H9 (cell line): Measurements from ENCODE around the gene ANKS3. TPM values are rescaled to one million over a fixed set of nuclear protein-coding genes. Genes with fewer than 3 reads are reported as not detected.
A peak's percentile ranks its signal among the peaks of the same experiment; 100 is the strongest.

Experiments
- DNase-seq: peaks from one replicate; pipeline ENCODE4 v3.0.0-alpha.2; 2017
- H2AFZ ChIP-seq: one replicate; pipeline ENCODE4 v1.6.1; 2013; ENCODE audit warnings: mild to moderate bottlenecking, low read length, control low read depth, moderate library complexity
- H2AK5ac ChIP-seq: 2 replicates; pipeline ENCODE4 v1.6.1; 2013; ENCODE audit warnings: low read length, control low read depth, mixed read lengths; ENCODE audit not compliant: insufficient read length
- H2BK120ac ChIP-seq: one replicate; pipeline ENCODE4 v1.6.1; 2013; ENCODE audit warnings: low read depth, mild to moderate bottlenecking, low read length, control low read depth, inconsistent platforms; ENCODE audit not compliant: poor library complexity, severe bottlenecking
- H2BK12ac ChIP-seq: 2 replicates; pipeline ENCODE4 v1.6.1; 2013; ENCODE audit warnings: low read length, control low read depth, mixed read lengths, low read depth; ENCODE audit not compliant: insufficient read length
- H2BK15ac ChIP-seq: 2 replicates; pipeline ENCODE4 v1.6.1; 2013; ENCODE audit warnings: low read depth, low read length, control low read depth
- H2BK20ac ChIP-seq: one replicate; pipeline ENCODE4 v1.6.1; 2013; ENCODE audit warnings: low read depth, mild to moderate bottlenecking, low read length, control low read depth, inconsistent platforms; ENCODE audit not compliant: poor library complexity, severe bottlenecking
- H2BK5ac ChIP-seq: 2 replicates; pipeline ENCODE4 v1.6.1; 2013; ENCODE audit warnings: low read length, control low read depth, mixed read lengths; ENCODE audit not compliant: insufficient read length
- H3K14ac ChIP-seq: 2 replicates; pipeline ENCODE4 v1.6.1; 2013; ENCODE audit warnings: low read length, control low read depth; ENCODE audit not compliant: insufficient read depth
- H3K18ac ChIP-seq: 2 replicates; pipeline ENCODE4 v1.6.1; 2013; ENCODE audit warnings: low read depth, mild to moderate bottlenecking, mixed read lengths, low read length, control low read depth; ENCODE audit not compliant: insufficient read length
- H3K23ac ChIP-seq: 2 replicates; pipeline ENCODE4 v1.6.1; 2013; ENCODE audit warnings: low read length, control low read depth, mixed read lengths, low read depth; ENCODE audit not compliant: insufficient read length
- H3K23me2 ChIP-seq: 2 replicates; pipeline ENCODE4 v1.6.1; 2013; ENCODE audit warnings: low read depth, mild to moderate bottlenecking, mixed read lengths, low read length, control low read depth; ENCODE audit not compliant: insufficient read length, poor library complexity, severe bottlenecking
- H3K27ac ChIP-seq: 2 replicates; pipeline ENCODE4 v1.5.1; 2013; ENCODE audit warnings: low read length, control low read depth, mixed read lengths, low read depth; ENCODE audit not compliant: insufficient read length
- H3K27me3 ChIP-seq: 2 replicates; pipeline ENCODE4 v1.6.1; 2013; ENCODE audit warnings: low read length, control low read depth, inconsistent platforms; ENCODE audit not compliant: insufficient read depth
- H3K4ac ChIP-seq: 2 replicates; pipeline ENCODE4 v1.6.1; 2013; ENCODE audit warnings: low read depth, mild to moderate bottlenecking, control low read depth, inconsistent platforms, low read length, moderate library complexity
- H3K4me1 ChIP-seq: 2 replicates; pipeline ENCODE4 v1.6.1; 2013; ENCODE audit warnings: low read length, control low read depth, inconsistent platforms; ENCODE audit not compliant: insufficient read depth
- H3K4me2 ChIP-seq: 2 replicates; pipeline ENCODE4 v1.6.1; 2013; ENCODE audit warnings: low read length, control low read depth, mixed read lengths; ENCODE audit not compliant: insufficient read length, insufficient read depth
- H3K56ac ChIP-seq: 2 replicates; pipeline ENCODE4 v1.6.1; 2013; ENCODE audit warnings: low read depth, mild to moderate bottlenecking, mixed read lengths, low read length, control low read depth; ENCODE audit not compliant: insufficient read length
- H3K79me1 ChIP-seq: 2 replicates; pipeline ENCODE4 v1.6.1; 2013; ENCODE audit warnings: low read depth, mild to moderate bottlenecking, moderate library complexity, low read length, control low read depth, inconsistent platforms; ENCODE audit not compliant: insufficient read depth, poor library complexity, severe bottlenecking
- H3K79me2 ChIP-seq: 2 replicates; pipeline ENCODE4 v1.6.1; 2013; ENCODE audit warnings: low read length, control low read depth, inconsistent platforms; ENCODE audit not compliant: insufficient read depth
- H3K9ac ChIP-seq: 2 replicates; pipeline ENCODE4 v1.6.1; 2013; ENCODE audit warnings: low read length, control low read depth, mixed read lengths; ENCODE audit not compliant: insufficient read length; ENCODE audit errors: extremely low read depth
- H3K9me3 ChIP-seq: one replicate; pipeline ENCODE4 v1.6.1; 2013; ENCODE audit warnings: low read depth, low read length, inconsistent platforms; ENCODE audit not compliant: control insufficient read depth
- H3T11ph ChIP-seq: one replicate; pipeline ENCODE4 v1.6.1; 2013; ENCODE audit warnings: mild to moderate bottlenecking, low read length, control low read depth, inconsistent platforms
- H4K20me1 ChIP-seq: one replicate; pipeline ENCODE4 v1.6.1; 2013; ENCODE audit not compliant: control insufficient read depth, insufficient read length, insufficient read depth
- H4K5ac ChIP-seq: 2 replicates; pipeline ENCODE4 v1.6.1; 2013; ENCODE audit warnings: low read depth, mild to moderate bottlenecking, mixed read lengths, low read length, control low read depth; ENCODE audit not compliant: insufficient read length
- H4K8ac ChIP-seq: replicated peaks from 2 replicates; pipeline ENCODE4 v1.6.1; 2013; ENCODE audit warnings: low read length, control low read depth, mixed read lengths, low read depth; ENCODE audit not compliant: insufficient read length
- H4K91ac ChIP-seq: 2 replicates; pipeline ENCODE4 v1.6.1; 2013; ENCODE audit warnings: low read depth, mild to moderate bottlenecking, moderate library complexity, mixed read lengths, low read length, control low read depth; ENCODE audit not compliant: insufficient read length
- H3K27ac Mint-ChIP-seq, 3 experiments: 2 replicates in 2 of 3; 3 replicates in 1 of 3; pipeline ENCODE4 v1.8.0; 2020 to 2021; ENCODE audit warnings: mixed read lengths in 3 of 3, mild to moderate bottlenecking in 1 of 3, moderate library complexity in 1 of 3
- H3K27me3 Mint-ChIP-seq: 2 replicates; pipeline ENCODE4 v1.8.0; 2021; ENCODE audit warnings: low read depth, mild to moderate bottlenecking, moderate library complexity, mixed read lengths
- H3K36me3 Mint-ChIP-seq, 3 experiments: 2 replicates in 2 of 3; 3 replicates in 1 of 3; pipeline ENCODE4 v1.8.0; 2020 to 2021; ENCODE audit warnings: low read depth in 3 of 3, mixed read lengths in 3 of 3; ENCODE audit not compliant: insufficient read depth in 1 of 3
- H3K4me1 Mint-ChIP-seq, 2 experiments: 2 replicates each; pipeline ENCODE4 v1.8.0; 2020; ENCODE audit warnings: mixed read lengths in 2 of 2
- H3K4me3 Mint-ChIP-seq, 2 experiments: 2 replicates in 1 of 2; 3 replicates in 1 of 2; pipeline ENCODE4 v1.8.0; 2020 to 2021; ENCODE audit warnings: mild to moderate bottlenecking in 2 of 2, mixed read lengths in 2 of 2, moderate library complexity in 1 of 2
- H3K9me3 Mint-ChIP-seq, 2 experiments: 2 replicates in 1 of 2; 3 replicates in 1 of 2; pipeline ENCODE4 v1.8.0; 2020; ENCODE audit warnings: mild to moderate bottlenecking in 2 of 2, mixed read lengths in 2 of 2, moderate library complexity in 1 of 2
- CTCF ChIP-seq: fragments of 200-600 bp; sonication (generic); conservative IDR thresholded peaks from 3 replicates; pipeline ENCODE4 v1.8.0; 2021; ENCODE audit warnings: antibody characterized with exemption, mild to moderate bottlenecking
- WGBS: extraction: QIAGEN DNeasy Blood & Tissue Kit; methylation state at CpG from one replicate; pipeline ENCODE4 v1.1.7; 2013; ENCODE audit warnings: missing lambda C conversion rate, low lambda C conversion rate, mixed read lengths; ENCODE audit not compliant: insufficient read length; ENCODE audit errors: extremely low coverage; 5-methylcytosine and 5-hydroxymethylcytosine counted together
- total RNA-seq: library from RNA; stranded (reverse); gene quantifications from 2 replicates; pipeline ENCODE4 v1.2.1, GENCODE V29; 2021

Gene ANKS3
- total RNA-seq, 1 experiment from 2014 or later: 32.0 TPM

DNA sequence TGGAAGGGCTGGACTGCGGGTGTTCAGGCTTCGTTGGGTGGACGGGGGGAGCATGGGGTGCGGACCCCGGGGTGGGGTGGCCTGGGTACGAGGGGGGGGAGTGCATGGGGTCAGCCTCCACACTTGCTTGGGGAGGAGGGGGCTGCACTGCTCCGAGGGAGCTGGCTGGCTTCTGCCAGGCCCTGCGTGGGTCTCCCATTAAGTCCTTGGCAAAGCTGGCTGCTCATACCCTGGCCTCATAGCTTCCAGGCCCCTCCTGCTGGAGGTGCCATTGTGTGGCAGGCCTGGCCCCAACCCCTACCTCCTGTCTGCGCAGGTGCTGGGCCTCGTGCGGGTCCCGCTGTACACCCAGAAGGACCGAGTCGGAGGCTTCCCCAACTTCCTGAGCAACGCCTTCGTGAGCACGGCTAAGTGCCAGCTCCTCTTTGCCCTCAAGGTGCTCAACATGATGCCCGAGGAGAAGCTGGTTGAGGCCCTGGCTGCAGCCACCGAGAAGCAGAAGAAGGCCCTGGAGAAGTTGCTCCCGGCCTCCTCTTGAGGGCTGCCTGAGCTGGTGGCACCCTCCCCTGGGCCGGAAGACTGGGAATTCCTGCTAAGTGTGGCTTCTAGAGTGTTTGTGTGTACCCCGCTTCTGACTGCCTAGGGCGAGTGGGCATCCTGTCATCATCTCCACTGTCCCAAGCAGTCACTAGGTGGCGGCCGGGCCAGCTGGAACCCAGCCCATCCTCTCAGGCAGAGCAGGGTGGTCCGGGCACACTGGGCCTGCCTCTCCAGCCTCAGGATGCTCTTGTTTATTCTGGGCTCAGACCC, 39.2 kb downstream of the ANKS3 start:
- H4K20me1 ChIP-seq: no peaks in the 10 kb centered on the region
- no peak overlapping the region for H3K23ac ChIP-seq
- no peak overlapping the region for H2BK5ac ChIP-seq
- no peak overlapping the region for H2BK120ac ChIP-seq
- no peak overlapping the region for H4K5ac ChIP-seq
- no peak overlapping the region for H2BK12ac ChIP-seq
- H3K14ac ChIP-seq: no peak overlapping the region; the same call in 1 of the 2 replicates
- H4K8ac ChIP-seq: no peak overlapping the region
- no peak overlapping the region for H2AK5ac ChIP-seq
- no peak overlapping the region for H2BK15ac ChIP-seq
- H3K27me3 Mint-ChIP-seq: peaks cover 2% of the 10 kb centered on the region; the same call in 1 of the 2 replicates
- no peaks in the 10 kb centered on the region for H3K79me2 ChIP-seq
- H3K4me1 ChIP-seq: no peaks in the 10 kb centered on the region
- H3K9me3 ChIP-seq: no peaks in the 10 kb centered on the region
- H2BK20ac ChIP-seq: no peak overlapping the region
- peak overlapping the region; percentile 58 for H3K4me2 ChIP-seq
- H4K91ac ChIP-seq: no peak overlapping the region
- no peak overlapping the region for H3K18ac ChIP-seq
- no CpG with 5 or more reads among the region's 26 CpGs for WGBS
- no peak overlapping the region for H3K27ac ChIP-seq
- no peak overlapping the region for H2AFZ ChIP-seq
- H3K27ac Mint-ChIP-seq: peak overlapping the region in 2 of 3 experiments; percentile 68 to 75; a peak in 1 of 7 replicates
- no peaks in the 10 kb centered on the region for H3K27me3 ChIP-seq
- H3K9me3 Mint-ChIP-seq: no peaks in the 10 kb centered on the region
- no peak overlapping the region for H3T11ph ChIP-seq
- H3K4ac ChIP-seq: no peak overlapping the region
- H3K4me3 Mint-ChIP-seq: peak overlapping the region; percentile 77 to 86
- DNase-seq: no peak
- H3K36me3 Mint-ChIP-seq: peaks cover 14 to 39% (median 36%) of the 10 kb centered on the region in 3 experiments; a peak in 6 of 7 replicates
- no peak for TF ChIP-seq CTCF
- H3K56ac ChIP-seq: no peak overlapping the region
- no peaks in the 10 kb centered on the region for H3K79me1 ChIP-seq
- peaks cover 3% of the 10 kb centered on the region for H3K23me2 ChIP-seq
- H3K4me1 Mint-ChIP-seq: peaks cover 2 to 3% of the 10 kb centered on the region in 2 experiments; a peak in 2 of 4 replicates
- no peak overlapping the region for H3K9ac ChIP-seq
